ENCODE data around the gene RFX2. TPM values are rescaled to one million over a fixed set of nuclear protein-coding genes. Genes with fewer than 3 reads are reported as not detected.

RFX2 gene
- total RNA-seq, 1 experiment from 2014 or later = 3.7 TPM

DNA sequence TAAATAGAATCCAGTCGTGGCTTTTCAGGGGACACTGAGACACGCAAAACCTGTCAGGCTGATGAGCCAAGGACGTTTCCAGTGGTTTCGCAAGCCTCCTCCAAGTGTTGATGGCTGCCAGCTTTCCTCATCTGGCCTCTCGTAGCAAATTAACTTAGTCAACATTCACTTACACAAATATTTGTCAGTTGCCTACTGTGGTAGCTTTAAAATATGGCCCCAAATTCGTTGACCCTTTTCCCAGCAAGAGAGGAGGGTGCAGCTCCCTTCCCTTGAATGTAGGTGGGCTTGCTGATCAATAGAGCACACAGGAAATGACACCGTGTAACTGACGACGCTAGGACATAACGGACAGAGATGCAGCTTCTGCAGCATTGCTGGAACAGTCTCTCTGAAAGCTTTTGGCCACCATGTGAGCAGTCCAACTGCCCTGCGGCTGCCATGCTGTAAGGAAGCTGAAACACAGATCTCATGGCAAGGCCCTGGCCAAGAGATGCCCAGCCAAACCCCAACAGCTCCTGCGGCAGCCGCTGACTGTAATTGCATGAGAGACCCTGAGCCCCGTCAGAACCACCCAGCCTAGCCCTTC is 126.8 kb downstream of the RFX2 start:
- no peaks in the 10 kb centered on the region; a peak in 1 of 5 replicates for H3K9me3 Mint-ChIP-seq
- H2BK15ac ChIP-seq (ENCODE audit: low read depth, low read length) = no peak overlapping the region
- no peak overlapping the region for H3K18ac ChIP-seq (ENCODE audit: insufficient read length, low read depth, low read length)
- no peak overlapping the region for H2BK120ac ChIP-seq (ENCODE audit: low read depth, low read length, poor library complexity, severe bottlenecking)
- no peak overlapping the region for H2AK5ac ChIP-seq (ENCODE audit: insufficient read length, low read length)
- H4K5ac ChIP-seq (ENCODE audit: insufficient read length, low read depth, low read length) = no peak overlapping the region
- no peak for TF ChIP-seq CTCF (conservative IDR thresholded peaks at IDR 0.05)
- H2BK5ac ChIP-seq (ENCODE audit: insufficient read length, low read length) = no peak overlapping the region
- H3K23ac ChIP-seq (ENCODE audit: insufficient read length, low read depth, low read length) = no peak overlapping the region
- no peak overlapping the region for H3K4ac ChIP-seq (ENCODE audit: low read depth, low read length)
- H4K91ac ChIP-seq (ENCODE audit: insufficient read length, low read depth, low read length) = no peak overlapping the region
- H3K79me1 ChIP-seq (ENCODE audit: insufficient read depth, low read depth, low read length, poor library complexity, severe bottlenecking) = peaks cover 3% of the 10 kb centered on the region
- peaks cover 16% of the 10 kb centered on the region in 2 experiments for H3K4me1 Mint-ChIP-seq
- no peak for DNase-seq
- H2AFZ ChIP-seq (ENCODE audit: low read length) = no peak overlapping the region
- H3K79me2 ChIP-seq (ENCODE audit: insufficient read depth, low read length) = no peaks in the 10 kb centered on the region
- no peaks in the 10 kb centered on the region; a peak in 2 of 7 replicates for H3K36me3 Mint-ChIP-seq (ENCODE audit: insufficient read depth in 1 of 3, low read depth in 3 of 3)
- H3K4me2 ChIP-seq (ENCODE audit: insufficient read depth, insufficient read length, low read length) = no peak overlapping the region
- H2BK20ac ChIP-seq (ENCODE audit: low read depth, low read length, poor library complexity, severe bottlenecking) = no peak overlapping the region
- peaks cover 14% of the 10 kb centered on the region for H3K27me3 Mint-ChIP-seq (ENCODE audit: low read depth)
- no peak overlapping the region for H4K8ac ChIP-seq (replicated peaks; ENCODE audit: insufficient read length, low read depth, low read length)
- no peak overlapping the region; a peak in 1 of 5 replicates for H3K4me3 Mint-ChIP-seq
- H3T11ph ChIP-seq (ENCODE audit: low read length) = no peak overlapping the region
- H4K20me1 ChIP-seq (ENCODE audit: control insufficient read depth, insufficient read depth, insufficient read length) = no peaks in the 10 kb centered on the region
- no peaks in the 10 kb centered on the region for H3K9me3 ChIP-seq (ENCODE audit: control insufficient read depth, low read depth, low read length)
- no peak overlapping the region for H3K27ac ChIP-seq (ENCODE audit: insufficient read length, low read depth, low read length)
- 0 out of 7 replicates have a peak overlapping the region, but pooled peaks of 1 of the 3 experiments have one; percentile 41 for H3K27ac Mint-ChIP-seq
- no peak overlapping the region for H3K14ac ChIP-seq (ENCODE audit: insufficient read depth, low read length)
- H3K23me2 ChIP-seq (ENCODE audit: insufficient read length, low read depth, low read length, poor library complexity, severe bottlenecking) = no peaks in the 10 kb centered on the region
- no CpG with 5 or more reads among the region's 14 CpGs for WGBS (ENCODE audit: extremely low coverage, insufficient read length, low lambda C conversion rate)
- H2BK12ac ChIP-seq (ENCODE audit: insufficient read length, low read depth, low read length) = no peak overlapping the region
- H3K4me1 ChIP-seq (ENCODE audit: insufficient read depth, low read length) = no peaks in the 10 kb centered on the region
- H3K27me3 ChIP-seq (ENCODE audit: insufficient read depth, low read length) = no peaks in the 10 kb centered on the region
- H3K56ac ChIP-seq (ENCODE audit: insufficient read length, low read depth, low read length) = no peak overlapping the region
- H3K9ac ChIP-seq (ENCODE audit: extremely low read depth, insufficient read length, low read length) = no peak overlapping the region
